ENCODE data around the gene ARGLU1. TPM values are rescaled to one million over a fixed set of nuclear protein-coding genes. Genes with fewer than 3 reads are reported as not detected.

ARGLU1 gene
- total RNA-seq, 1 experiment from 2014 or later, result 137 TPM

DNA sequence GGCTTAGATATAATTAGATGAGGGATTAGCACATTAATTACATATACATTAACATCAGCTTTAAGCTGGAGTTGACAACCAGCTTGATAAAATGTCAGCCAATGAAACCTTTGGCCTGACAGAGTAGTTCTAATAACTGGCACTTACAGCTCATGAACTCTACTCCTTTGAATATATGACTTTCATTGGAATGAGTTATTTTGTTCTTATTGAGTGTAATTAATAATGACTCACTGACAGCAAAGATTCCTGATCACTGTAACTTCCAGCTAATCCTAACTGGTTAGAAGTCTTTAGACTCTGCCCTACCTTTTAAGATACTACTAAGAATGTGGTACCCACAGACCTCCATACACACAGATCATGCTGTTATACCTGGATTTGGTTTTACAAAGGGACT, 73.4 kb downstream of the ARGLU1 start:
- 0 out of 2 replicates have a peak, but pooled peaks cover under 1% of the 10 kb centered on the region for H3K4me1 ChIP-seq
- no TSS peak for BruUV-seq (replicated peaks)
- Mint-ChIP-seq H3K36me3 (ENCODE audit: insufficient read depth, unreplicated experiment) (peaks cover 92% of the 10 kb centered on the region), H3K4me1 (ENCODE audit: low read depth, unreplicated experiment) (peaks cover 32% of the 10 kb centered on the region), H3K27me3 (ENCODE audit: insufficient read depth, unreplicated experiment) (no peaks in the 10 kb centered on the region), H3K27ac (ENCODE audit: unreplicated experiment) (no peak overlapping the region), H3K4me3 (ENCODE audit: unreplicated experiment) (no peak overlapping the region), H3K9me3 (ENCODE audit: unreplicated experiment) (no peaks in the 10 kb centered on the region)
- no peak for DNase-seq
- H3K27me3 ChIP-seq (replicated peaks; ENCODE audit: control insufficient read depth, insufficient read depth, low read length), result no peaks in the 10 kb centered on the region
- TF ChIP-seq, protein P1, sequence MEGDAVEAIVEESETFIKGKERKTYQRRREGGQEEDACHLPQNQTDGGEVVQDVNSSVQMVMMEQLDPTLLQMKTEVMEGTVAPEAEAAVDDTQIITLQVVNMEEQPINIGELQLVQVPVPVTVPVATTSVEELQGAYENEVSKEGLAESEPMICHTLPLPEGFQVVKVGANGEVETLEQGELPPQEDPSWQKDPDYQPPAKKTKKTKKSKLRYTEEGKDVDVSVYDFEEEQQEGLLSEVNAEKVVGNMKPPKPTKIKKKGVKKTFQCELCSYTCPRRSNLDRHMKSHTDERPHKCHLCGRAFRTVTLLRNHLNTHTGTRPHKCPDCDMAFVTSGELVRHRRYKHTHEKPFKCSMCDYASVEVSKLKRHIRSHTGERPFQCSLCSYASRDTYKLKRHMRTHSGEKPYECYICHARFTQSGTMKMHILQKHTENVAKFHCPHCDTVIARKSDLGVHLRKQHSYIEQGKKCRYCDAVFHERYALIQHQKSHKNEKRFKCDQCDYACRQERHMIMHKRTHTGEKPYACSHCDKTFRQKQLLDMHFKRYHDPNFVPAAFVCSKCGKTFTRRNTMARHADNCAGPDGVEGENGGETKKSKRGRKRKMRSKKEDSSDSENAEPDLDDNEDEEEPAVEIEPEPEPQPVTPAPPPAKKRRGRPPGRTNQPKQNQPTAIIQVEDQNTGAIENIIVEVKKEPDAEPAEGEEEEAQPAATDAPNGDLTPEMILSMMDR (IDR thresholded peaks at IDR 0.05; ENCODE audit: insufficient read depth in 1 of 2, low read depth in 1 of 2, low read length in 1 of 2, severe bottlenecking in 1 of 2, unreplicated experiment in 1 of 2), result no peak
- no peak overlapping the region for H3K4me3 ChIP-seq (ENCODE audit: low read depth, low read length)
- POLR2A ChIA-PET, result no interaction called here
- peaks cover 3% of the 10 kb centered on the region; the same call in 1 of the 2 replicates for H3K36me3 ChIP-seq (ENCODE audit: control insufficient read depth, insufficient read depth, low read length)
- intact Hi-C loops (cut with micrococcal nuclease; ENCODE audit: unreplicated experiment), result no loop called here
- CTCF ChIA-PET, result no interaction called here
- no peaks in the 10 kb centered on the region for H3K9me3 ChIP-seq

DNA sequence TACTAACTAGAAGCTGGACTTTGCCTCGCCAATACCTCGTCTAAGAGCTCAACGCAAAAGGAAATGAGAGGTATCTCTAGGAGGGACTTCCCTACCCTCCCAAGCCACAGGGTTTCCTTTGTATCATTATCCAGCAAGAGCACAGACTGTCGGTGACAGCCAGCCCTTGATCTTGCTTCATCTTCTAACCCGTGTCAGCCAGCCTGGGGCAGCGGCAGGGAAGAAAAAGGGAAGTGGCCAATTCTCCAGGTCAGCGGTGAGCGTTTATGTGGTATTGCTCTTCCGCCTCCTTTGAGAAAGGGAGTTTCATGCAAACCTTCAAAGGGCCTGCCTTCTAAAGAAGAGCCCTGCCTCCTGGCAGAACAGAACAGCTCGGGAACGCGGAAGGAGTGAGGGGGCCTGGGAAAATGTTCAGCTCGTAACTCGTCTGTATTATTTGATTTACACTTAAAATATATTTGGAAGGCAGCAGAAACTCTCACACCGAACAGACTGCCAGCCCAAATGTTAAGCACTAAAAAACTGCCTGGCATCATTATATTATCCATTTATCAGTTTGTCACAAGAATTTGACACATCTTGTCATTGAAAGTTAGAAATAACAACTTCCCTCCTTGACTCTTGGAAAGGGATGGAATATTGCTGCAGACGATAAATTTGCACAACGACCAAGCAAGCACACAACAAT, 74.3 kb downstream of the ARGLU1 start:
- intact Hi-C loops (cut with micrococcal nuclease; ENCODE audit: unreplicated experiment), result no loop called here
- no peaks in the 10 kb centered on the region for H3K27me3 Mint-ChIP-seq (ENCODE audit: insufficient read depth, unreplicated experiment)
- H3K4me3 Mint-ChIP-seq (ENCODE audit: unreplicated experiment), result no peak overlapping the region
- peaks cover 4% of the 10 kb centered on the region; the same call in 1 of the 2 replicates for H3K4me1 ChIP-seq
- peaks cover 36% of the 10 kb centered on the region for H3K4me1 Mint-ChIP-seq (ENCODE audit: low read depth, unreplicated experiment)
- DNase-seq, result no peak
- no peak overlapping the region for H3K4me3 ChIP-seq (ENCODE audit: low read depth, low read length)
- H3K36me3 ChIP-seq (ENCODE audit: control insufficient read depth, insufficient read depth, low read length), result peaks cover 3% of the 10 kb centered on the region; the same call in 1 of the 2 replicates
- CTCF ChIA-PET, result no interaction called here
- H3K36me3 Mint-ChIP-seq (ENCODE audit: insufficient read depth, unreplicated experiment), result peaks cover 93% of the 10 kb centered on the region
- H3K27me3 ChIP-seq (replicated peaks; ENCODE audit: control insufficient read depth, insufficient read depth, low read length), result no peaks in the 10 kb centered on the region
- no peaks in the 10 kb centered on the region for H3K9me3 Mint-ChIP-seq (ENCODE audit: unreplicated experiment)
- POLR2A ChIA-PET, result no interaction called here
- H3K27ac Mint-ChIP-seq (ENCODE audit: unreplicated experiment), result no peak overlapping the region
- BruUV-seq (replicated peaks), result no TSS peak
- TF ChIP-seq, protein P1 (IDR thresholded peaks at IDR 0.05; ENCODE audit: insufficient read depth in 1 of 2, low read depth in 1 of 2, low read length in 1 of 2, severe bottlenecking in 1 of 2, unreplicated experiment in 1 of 2), result no peak
- no peaks in the 10 kb centered on the region for H3K9me3 ChIP-seq

DNA sequence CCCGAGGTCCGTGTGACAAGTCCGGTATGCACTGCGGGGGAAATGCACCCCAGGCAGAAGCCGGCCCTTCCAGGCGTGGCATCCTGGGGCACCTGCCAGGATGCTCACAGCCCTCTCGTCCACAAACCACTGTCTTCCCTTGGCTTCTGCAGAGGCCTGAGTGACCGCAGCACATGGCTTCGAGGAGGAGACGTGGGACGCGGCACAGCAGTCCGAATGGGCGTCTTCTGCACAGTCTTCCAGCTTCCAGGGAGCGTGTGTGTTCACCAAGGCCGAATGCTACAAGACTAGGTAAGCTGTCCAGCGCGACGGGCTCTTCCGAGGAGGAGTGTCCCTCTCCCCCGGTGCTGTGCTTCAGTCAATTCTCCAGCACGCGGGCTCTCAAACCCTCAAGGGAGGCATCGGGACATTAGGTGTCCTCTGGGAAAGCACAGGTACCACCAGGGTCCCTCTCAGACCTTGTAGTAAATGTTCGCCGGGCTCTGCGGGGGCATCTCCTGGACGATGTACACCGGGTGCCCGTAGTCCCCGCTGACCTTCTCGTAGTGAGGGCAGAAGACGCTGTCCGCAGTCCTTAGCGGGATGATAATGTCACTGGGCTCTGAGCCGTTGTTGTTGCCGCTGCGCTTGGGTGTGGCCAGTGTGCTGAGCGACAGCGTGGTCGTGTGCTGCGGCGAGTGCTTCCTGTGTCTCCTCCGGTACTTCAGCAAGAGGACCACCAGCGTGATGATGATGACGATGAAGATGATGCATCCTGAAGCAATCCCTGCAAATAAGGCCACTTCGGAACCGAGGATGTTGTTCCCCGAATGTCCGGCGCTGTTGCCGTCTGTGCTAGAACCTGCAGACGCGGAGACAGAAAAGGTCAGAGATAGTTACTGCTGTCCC, 75.1 kb downstream of the ARGLU1 start:
- Mint-ChIP-seq H3K9me3 (ENCODE audit: unreplicated experiment) (no peaks in the 10 kb centered on the region), H3K27ac (ENCODE audit: unreplicated experiment) (no peak overlapping the region), H3K27me3 (ENCODE audit: insufficient read depth, unreplicated experiment) (no peaks in the 10 kb centered on the region), H3K4me1 (ENCODE audit: low read depth, unreplicated experiment) (peaks cover 28% of the 10 kb centered on the region), H3K36me3 (ENCODE audit: insufficient read depth, unreplicated experiment) (peaks cover 86% of the 10 kb centered on the region), H3K4me3 (ENCODE audit: unreplicated experiment) (no peak overlapping the region)
- BruUV-seq (replicated peaks), result no TSS peak
- DNase-seq, result no peak
- Histone ChIP-seq H3K9me3 (no peaks in the 10 kb centered on the region), H3K27me3 (replicated peaks; ENCODE audit: control insufficient read depth, insufficient read depth, low read length) (no peaks in the 10 kb centered on the region), H3K36me3 (ENCODE audit: control insufficient read depth, insufficient read depth, low read length) (peaks cover 3% of the 10 kb centered on the region; the same call in 1 of the 2 replicates), H3K4me1 (peaks cover 10% of the 10 kb centered on the region), H3K4me3 (ENCODE audit: low read depth, low read length) (no peak overlapping the region)
- ChIA-PET CTCF (no interaction called here), POLR2A (no interaction called here)
- TF ChIP-seq, protein P1 (IDR thresholded peaks at IDR 0.05; ENCODE audit: insufficient read depth in 1 of 2, low read depth in 1 of 2, low read length in 1 of 2, severe bottlenecking in 1 of 2, unreplicated experiment in 1 of 2), result no peak
- intact Hi-C loops (cut with micrococcal nuclease; ENCODE audit: unreplicated experiment), result no loop called here

All from Caco-2 (cell line).